ENCODE data around the gene TH.
"Not testable (repeated sequence)": the region's sequence is repeated elsewhere in the genome, so short reads cannot be mapped to it uniquely, and the experiment has no call there.

The TH gene

DNA sequence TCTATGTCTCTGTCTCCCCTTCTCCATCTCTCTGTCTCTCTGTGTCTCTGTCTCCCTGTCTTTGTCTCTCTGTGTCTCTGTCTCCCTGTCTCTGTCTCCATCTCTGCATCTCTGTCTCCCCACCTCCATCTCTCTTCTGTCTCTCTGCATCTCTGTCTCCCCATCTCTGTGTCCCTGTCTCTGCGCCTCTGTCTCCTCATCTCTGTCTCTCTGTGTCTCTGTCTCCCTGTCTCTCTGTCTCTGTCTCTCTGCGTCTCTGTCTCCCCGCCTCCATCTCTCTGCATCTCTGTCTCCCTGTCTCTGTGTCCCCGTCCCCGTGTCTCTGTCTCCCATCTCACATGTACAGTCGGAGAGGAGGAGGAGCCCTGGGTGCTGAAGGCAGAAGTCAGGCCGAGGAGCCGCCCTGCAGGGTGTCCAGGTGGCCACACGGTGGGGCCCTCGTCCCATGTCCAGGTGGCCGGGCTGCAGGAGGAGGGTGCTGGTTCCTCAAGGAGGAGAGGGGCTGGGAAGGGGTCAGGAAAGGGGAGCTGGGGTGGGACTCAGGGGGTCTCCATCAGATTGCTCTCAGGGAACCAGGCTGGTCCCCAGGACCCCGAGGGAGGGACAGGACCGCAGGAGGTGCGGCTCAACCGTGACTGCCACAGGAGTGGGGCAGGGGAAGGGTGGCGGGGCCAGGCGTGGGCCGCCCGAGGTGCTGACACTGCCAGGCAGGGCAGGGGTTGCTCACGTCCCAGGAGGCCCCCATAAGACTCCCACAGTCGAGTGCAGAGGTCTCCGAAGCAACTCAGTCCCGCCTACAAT, 25.6 kb upstream of the TH start:
- DNase-seq (ENCODE audit: low spot score), result peak; percentile 82

DNA sequence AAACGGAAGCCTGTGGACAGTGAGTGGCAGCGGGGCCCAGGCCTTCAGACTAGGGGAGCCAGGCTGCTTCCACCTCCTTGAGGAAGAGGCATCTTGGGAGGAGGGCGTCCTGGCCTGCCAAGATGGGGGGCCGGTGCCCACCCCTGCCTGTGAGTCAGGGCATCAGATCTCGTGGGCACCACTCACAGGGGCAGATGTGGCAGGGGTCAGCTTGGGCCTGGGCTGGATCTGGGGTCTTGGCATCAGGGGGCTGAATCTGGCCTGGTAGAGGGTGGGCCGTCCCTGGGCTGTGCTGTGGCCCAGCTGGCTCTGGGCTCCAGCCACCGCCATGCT, 24.1 kb upstream of the TH start:
- no peak for DNase-seq (ENCODE audit: low spot score)

DNA sequence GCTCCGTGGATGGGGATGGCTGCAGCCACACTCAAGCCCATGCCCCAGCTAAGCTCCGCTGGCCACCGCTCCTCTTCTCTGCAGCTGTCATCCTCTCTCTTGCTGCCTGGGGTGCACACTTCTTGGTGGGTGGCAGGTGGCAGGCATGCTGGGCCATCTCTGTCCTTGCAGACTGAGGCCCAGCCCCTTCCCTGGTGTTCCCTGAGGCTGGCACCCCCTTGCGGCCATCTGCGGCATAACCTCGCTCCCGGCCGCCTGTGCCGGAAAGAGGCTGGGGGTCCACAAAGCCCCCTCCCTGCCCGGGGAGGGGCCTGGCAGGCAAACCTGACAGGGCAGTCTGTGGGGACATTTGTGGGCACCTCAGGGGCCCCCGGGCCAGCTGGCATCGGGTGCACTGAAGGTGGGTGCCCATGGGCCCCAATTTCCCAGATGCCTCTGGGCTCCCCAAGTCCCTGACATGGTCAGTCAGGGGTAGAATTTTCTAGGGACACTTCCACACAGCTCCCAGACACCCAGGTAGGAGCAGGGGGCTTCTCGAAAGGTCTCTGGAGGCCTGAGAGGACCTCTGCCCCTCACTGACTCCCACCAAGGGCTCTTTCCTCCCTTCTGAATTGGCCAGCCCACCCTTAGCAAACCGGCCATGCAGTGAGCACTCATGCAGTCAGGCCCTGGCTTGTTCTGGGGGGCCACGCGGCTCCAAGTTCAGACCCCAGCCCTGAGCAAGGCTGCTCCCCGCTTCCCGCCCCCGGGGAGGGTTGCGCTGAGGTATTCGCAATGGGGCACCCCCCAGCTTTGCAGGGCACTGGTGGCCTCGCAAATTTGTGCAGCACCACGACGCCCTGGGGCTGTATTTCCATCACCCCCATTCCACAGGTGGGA, 23.5 kb upstream of the TH start:
- DNase-seq (ENCODE audit: low spot score), result peak; percentile 77

DNA sequence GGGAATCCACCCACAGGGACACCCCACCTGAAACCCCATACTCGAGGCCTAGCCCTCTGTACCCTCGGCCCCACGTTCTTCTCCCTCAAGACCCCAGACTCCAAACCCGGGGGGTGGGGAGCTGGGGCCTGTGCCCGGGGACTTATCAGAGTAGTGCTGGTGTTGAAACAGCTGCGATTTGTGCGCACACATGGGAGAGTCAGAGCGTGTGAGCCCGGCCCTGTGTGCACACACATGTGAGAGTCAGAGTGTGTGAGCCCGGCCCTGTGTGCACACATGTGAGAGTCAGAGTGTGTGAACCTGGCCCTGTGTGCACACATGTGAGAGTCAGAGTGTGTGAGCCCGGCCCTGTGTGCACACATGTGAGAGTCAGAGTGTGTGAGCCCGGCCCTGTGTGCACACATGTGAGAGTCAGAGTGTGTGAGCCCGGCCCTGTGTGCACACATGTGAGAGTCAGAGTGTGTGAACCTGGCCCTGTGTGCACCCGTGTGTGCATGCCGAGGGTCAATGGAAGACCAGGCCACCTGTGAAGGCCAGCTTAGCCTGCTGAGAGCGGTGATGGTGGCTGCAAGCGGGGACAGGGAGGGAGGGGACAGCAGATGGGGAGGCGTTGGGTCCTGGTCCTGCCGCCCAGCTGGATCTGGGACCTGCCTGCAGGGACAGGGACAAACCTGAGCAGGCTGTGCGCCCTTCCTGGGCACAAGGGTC, 22.4 kb upstream of the TH start:
- not testable (repeated sequence) for DNase-seq (ENCODE audit: low spot score)

DNA sequence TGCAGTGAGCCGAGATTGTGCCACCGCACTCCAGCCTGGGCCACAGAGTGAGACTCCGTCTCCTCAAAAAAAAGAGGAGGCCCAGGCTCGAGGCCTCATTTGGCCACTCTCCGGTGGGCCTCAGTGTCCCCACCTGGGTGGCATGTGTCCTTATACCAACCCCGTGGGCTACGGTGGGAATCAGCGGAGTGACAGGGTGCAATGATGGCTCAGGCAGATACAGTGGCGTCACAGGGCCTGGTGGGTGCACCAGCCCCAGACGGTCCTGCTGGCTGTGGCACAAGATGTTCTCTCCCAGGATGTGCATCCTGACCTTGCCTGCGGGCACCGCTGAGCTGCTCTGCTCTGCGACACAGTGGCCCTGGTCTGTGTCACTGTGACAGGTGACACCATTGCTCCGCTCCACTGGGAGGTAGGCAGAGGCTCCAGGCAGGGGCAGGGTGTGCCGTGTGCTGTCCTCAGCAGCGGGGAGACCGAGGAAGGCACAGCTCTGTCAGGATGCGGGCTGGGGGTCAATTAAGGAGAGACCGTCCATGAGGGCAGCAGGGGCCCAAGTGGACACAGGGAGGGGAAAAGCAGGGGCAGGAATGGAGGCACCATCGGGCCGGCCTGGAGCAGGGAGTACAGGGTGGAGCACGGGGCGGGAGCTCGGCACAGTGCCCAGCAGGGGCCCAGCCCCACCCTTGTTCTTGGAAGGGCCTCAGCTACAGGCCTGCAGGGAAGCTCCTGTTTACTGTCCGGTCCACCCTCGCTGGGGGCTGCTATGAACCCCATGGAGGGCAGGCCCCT, 21.7 kb upstream of the TH start:
- DNase-seq (ENCODE audit: low spot score), result peak; percentile 89

DNA sequence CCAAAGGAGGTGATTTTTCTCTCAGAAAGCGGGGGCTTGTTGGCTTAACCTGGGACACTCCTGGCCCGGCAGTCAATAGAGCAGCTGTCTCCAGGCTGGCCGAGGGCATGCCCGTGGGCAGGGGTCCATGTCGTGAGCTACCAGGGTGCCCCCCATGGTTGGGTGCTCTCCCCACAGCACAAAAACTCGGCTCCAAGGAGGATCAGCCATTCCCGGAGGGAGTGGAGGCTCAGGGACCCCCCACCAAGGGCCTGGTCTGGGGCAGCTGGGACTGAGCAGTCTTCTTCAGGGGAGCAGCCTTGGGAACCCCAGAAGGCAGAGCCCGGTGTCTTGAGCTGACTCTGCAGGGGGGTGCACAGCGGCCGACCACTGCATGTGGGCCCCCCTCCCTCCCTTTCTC, 20.8 kb upstream of the TH start:
- no peak for DNase-seq (ENCODE audit: low spot score)

DNA sequence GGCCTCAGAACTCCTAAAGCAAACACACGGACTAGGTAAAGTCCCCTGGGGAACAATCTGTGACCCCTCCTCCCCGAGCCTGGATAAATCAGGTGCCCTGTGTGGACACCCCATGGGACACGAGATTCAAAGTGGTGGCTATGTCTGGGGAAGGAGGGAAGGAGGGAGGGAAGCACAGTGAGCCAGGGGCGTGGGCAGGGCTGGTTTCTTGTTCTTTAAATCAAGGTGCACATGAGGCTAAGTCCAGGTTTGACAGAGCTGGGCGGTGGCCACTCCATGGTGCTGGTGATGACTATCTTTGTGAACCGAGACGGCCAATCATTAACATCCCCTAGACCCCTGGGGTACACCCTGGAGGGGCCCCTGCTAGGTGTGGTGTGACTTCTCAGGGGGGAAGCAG, 20.3 kb upstream of the TH start:
- no peak for DNase-seq (ENCODE audit: low spot score)

DNA sequence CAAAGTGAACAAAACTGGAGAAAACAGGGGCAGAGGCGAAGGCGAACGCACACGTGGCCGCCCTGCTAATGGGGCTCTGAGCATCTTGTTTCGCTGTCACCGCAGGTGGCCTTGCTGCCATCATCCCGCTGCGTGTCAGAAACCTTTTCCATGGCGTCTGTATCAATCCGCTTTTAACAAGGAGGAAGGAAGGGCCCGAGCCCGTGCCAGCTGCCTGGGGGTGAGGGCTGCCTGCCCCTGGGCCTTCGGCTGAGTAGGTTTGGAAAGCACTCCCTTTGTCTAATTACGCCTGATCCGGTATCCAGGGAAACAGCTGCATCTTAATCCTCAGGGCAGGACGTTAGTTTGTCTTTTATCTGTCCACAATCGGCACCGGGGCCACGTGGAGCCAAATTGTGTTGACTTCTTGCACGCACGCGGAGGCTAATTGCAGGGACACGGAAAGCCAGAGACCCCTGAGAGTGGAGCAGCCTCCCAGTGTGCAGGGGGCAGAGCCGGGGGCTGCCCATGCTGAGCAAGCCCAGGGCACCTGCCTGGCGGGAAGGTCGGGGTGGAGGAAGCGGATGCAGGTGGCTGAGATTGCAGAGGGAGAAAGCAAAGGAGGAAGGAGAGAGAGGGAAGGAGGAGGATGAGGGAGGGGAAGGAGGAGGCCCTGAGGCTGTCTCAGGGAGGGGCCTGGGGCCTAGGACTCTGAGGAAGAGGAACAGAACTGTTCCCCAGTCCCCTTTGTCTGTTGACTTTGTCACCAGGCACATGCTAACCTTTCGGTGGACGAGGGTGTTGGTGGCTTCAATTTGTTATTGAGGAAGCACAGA, 19.2 kb upstream of the TH start:
- DNase-seq (ENCODE audit: low spot score), result peak; percentile 92

DNA sequence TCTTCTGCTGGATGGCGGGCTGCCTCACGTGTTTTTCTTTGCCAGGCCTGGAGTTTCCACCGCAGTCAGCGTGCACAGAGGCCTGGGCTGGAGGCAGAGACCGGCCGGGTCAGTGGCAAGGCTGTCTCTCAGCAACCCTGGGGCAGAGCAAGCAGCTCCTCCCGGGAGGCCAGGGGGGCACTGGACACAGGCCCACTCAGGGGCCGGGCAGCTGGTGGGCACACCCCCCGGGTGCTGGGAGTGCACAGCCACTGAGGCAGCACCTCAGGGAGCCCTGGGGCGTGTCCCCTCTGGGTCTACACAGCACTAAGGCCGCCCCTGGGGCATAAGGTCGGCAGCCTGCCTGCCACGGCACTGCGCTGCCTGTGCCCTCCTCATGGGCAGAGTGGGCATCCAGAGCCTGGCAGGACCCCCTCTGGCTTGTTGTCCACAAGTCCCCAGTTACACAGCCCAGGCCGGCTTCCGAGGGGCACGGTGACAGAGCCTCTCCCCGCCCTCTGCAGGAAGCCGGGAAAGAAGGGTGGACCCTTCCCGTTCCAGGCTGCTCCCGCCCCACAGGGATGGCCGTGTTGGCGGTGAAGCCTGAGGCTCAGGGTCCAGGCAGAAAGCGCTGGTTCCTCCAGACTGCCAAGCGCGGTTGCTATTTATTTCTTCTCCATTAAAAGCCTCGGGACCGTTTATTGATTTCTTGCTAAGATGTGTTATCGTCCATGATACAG, 18.5 kb upstream of the TH start:
- DNase-seq (ENCODE audit: low spot score), result peak; percentile 60

DNA sequence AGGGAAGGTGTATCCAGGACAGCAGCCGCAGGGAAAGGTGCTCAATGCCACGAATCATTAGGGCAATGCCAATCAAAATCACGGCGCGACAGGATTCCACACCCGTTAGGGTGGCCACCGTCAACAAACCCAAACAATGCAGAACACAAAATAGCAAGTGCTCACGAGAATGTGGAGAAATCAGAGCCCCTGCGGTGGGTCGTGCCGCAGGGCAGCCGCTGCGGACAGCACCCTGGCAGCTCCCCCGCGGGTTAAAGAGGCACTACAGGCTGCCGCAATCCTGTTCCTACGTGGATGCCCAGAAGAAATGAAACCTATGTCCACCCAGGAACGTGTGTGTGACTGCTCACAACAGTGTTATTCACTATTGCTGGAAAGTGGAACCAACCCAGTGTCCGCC, 17.1 kb upstream of the TH start:
- no peak for DNase-seq (ENCODE audit: low spot score)

DNA sequence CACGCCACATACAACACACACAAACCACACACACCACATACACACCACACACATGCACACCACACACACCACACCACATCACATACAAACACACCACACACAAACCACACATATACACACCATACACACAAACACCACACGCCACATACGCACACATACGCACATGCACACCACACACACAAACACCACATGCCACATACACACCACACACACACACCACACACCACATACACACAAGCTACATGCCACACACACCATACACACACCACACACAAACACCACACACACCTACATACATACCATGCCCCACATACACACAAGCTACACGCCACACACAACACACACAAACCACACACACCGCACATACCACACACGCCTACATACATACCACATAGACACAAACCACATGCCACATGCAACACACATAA, 15.7 kb upstream of the TH start:
- no peak for DNase-seq (ENCODE audit: low spot score)

DNA sequence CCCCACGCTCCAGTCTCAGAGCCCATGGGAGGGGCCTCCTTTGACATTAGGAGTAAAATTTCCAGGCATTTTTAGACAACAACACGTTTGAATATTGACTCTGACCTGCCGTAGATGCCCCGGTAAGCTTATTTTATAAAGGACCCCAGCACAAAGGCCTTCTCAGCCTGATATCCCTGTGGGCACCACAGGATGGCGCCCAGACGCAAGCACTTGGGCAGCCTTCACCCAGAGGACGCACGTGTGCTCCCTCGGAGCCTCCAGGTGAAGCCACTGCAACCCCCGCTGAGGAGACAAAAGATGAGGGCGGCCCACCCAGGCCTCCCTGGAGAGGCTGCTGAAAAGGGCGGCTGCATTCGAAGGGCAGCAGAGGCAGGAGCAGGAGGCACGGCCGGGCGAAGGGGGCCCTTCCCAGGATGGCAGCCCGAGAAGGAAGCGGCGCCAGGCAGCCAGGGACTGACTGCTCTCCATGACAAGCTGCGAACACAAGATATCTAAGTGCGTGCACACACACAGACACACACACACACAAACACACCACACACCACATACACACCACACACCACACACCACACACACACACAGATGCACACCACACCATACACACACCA, 15.2 kb upstream of the TH start:
- DNase-seq (ENCODE audit: low spot score), result peak; percentile 83

DNA sequence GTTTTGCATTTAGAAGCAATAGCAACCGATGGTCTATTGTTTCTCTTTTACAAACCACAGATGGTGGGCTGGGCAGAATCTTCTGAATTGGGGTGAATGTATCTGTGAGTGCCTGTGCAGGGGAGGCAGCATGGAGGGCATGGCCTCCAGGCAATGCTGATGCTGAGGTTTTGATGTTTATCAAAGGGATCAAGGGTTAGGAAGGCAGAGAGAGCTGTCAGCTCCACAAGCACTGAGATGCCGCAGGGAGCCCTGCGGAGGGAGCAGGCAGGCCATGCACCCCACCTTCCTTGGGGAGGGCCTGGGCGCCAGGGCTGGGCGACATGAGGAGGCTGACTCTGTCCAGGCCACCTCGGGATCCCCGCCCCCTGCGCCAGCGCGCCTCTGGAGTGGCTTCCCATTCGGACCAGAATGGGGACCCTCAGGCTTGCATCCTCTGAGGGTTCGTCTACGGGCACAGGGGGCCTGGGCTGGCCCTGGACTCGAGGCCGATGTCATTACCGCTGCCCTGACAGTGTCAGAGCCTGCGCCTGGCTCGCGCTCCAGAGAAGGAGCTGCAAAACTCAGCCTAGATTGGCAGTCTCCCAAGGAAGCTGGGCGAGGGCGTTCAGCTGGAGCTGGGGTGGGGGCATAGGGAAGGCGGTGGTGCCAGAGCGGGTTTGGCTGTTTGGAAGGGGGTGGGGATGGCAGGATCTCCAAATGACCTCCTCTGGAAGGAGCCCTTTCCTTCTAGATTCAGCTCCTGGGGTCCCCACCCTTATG, 13.9 kb upstream of the TH start:
- no peak for DNase-seq (ENCODE audit: low spot score)

DNA sequence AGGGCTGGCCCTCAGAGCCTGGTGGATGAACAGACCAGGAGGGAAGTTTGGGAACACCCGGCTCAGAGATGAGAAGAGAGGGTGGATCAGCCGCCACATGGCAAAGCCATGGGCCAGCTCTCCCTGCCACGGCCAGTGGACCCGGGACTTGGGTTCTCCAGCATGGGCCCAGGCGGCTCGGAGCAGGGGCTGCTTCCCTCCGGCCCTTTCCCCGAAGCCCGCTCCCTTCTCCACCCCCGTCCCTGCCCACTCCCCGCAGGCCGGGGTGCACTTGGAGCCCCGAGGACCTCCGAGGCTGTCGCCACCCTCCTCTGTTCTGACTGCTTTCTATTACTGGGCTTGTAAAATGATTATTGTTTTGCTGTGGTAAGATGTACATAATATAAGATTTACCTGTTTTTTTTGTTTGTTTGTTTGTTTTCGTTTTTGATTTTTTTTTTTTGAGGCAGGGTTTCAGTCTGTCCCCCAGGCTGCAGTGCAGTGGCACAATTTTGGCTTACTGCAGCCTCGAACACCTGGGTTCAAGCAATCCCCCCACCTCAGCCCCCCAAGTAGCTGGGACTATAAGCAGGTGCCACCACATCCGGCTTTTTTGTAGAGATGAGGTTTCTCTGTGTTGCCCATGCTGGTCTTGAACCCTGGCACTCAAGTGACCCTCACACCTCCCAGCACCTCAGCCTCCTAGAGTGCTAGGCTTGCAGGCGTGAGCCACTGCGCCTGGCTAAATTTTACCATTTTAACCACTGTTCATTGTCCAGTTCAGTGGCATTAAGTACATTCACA, 11.3 kb upstream of the TH start:
- no peak for DNase-seq (ENCODE audit: low spot score)

DNA sequence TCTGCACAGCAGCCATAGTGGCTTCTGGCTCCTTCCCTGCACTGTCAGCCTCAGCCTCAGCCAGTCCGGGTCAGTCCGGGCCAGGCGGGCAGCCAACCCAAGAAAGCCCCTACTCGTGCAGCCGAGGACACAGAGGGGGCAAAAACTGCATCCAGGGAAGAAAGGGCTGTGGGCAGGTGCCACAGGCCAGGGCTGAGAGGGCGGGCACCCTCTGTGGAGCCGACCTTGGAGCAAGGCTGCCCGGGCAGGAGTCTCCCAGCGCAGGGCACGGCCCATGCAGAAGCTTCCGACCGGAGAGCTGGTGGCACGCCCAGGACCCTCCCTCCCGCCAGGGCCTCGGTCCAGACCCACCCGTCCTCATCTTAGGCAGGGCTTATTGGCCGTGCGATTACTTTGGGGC, 10.5 kb upstream of the TH start:
- no peak for DNase-seq (ENCODE audit: low spot score)

DNA sequence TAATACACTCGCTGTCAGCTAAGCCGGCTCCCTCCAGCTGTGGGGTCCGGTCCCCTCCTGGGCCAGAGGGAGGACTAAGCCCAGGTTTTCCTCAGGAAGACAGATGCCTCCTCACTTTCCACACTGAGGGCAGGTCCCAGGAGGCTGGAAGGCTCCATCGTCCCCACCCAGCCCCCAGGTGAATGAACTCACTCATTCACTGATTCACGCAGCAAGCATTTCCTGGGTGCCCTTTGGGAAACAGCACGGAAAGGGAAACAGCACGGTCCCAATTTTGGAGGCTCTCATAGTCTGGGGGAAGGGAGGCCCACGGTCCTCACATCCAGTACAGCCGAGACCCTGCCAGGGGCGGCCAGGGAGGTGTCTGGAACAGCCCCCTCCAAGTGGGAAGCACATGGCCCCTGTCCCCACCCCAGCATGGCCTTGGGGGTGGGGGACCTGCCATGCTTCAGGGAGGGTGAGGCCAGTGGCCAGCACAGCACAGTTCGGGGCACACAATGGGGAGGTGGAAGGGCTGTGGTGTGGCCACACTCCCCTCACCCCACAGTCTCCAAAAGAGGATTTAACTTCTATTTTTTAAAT, 9.3 kb upstream of the TH start:
- no peak for DNase-seq (ENCODE audit: low spot score)

DNA sequence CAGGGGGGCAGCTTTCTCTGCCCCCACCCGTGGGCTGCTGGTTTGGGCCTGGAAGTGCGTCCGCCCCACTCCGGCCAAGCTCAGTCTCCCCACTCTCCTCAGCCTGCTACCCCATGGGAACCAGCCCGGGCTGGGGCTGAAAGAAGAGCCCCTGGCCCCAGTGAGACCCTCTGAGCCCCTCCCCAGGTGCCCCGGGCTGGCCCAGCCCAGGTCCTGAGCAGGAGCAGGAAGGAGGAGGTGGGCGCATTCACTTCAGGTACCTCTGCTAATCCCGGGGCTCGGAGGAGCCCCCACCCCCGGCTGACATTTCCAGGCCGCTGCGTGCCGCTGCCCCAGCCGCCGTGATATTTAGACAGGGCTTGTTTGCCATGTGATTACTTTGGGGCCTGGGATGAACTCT, 8.7 kb upstream of the TH start:
- DNase-seq (ENCODE audit: low spot score), result no peak

DNA sequence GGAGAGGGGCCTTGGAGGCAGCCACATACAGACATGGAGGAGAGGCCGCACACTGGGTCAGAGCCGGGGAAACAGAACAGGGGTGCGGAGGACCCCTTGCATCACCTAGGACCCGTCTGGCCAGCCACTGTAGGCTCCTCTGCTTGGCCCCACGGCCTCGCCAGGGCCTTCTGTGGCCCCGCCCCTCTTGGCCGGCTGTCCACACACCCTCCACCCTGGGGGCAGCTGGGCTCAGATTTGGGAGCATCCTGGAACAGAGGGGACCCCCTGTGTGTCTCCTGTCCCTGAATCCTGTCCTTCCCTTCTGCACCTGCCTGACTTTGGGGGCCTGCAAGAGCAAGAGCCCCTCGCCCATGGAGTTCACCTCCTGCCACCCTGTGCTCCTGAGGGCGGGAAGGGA, 7.9 kb upstream of the TH start:
- DNase-seq (ENCODE audit: low spot score), result no peak
